GM15510 (cell line): ENCODE results near the gene STMN1.

Experiments used
- POLR2A ChIP-seq: IDR thresholded peaks from 3 replicates; pipeline ENCODE4 v1.6.1; 2011; ENCODE audit warnings: borderline replicate concordance; ENCODE audit not compliant: insufficient read length; ENCODE audit errors: extremely low read depth

STMN1 gene

DNA sequence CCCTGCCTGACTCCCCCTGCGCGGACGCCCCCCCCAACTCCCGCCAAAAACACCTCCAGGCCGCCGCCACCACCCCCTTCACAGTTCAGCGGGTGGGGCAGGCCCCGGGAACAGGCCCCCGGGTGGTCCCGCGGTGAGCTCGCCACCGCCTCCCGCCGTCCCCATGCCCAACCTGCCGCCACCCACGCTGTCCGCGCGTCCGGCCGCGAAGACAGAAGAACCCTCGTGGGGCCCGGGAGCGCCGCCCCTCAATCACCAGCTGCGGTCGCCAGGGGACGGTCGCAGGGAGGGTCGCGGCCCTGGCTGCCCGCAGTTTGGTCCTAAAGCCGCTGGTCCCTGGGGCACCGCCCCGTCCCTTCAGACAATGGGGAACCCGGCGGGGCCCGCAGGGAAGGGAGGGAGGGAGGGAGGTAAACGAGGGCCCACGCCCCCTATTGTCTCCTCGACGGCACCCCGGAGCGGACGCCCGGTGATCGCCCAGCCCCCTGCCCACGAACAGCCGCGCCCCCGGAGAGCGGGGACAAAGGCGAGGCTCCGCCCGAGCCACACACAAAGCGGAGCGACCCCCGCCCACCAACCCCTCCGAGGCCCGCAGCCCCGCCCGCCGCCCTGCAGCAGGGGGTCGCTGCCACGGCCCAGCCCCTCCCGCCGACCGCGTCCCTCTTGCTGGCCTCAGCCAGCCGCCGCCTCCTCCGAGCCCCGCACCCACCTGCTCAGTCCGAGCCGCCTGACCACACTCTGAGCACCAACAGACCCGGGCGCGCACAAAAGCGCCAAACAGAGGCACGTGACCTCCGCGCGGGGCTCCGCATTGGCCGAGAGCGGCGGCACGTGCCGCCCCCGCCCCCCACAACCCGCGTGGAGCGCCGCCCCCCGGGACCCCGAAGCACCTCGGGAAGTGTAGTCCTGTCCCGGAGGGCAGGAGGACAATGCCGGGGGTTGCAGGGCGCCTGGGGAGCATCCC is at the start of gene STMN1:
TSS of gene STMN1 (minus strand) at position 740 of the 964 bp plus-strand sequence. CDS start 1,743 bp downstream, outside the sequence.
- peak; percentile 98 for TF ChIP-seq POLR2A

DNA sequence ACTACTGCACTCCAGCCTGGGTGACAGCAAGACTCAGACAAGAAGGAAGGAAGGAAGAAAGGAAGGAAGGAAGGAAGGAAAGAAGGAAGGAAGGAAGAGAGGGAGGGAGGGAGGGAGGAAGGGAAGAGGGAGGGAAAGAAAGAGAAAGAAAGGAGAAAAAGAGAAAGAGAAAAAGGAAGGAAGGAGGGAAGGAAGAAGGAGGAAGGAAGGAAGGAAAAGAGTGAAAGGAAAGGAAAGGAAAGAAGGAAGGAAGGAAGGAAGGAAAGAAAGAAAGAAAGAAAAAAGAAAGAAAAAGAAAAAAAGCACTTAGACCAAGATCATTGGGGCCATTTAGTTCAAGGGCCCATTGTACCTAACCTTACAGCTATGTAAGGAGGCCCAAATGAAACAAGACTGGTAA is 49.3 kb upstream of the STMN1 start:
- TF ChIP-seq POLR2A, result no peak

DNA sequence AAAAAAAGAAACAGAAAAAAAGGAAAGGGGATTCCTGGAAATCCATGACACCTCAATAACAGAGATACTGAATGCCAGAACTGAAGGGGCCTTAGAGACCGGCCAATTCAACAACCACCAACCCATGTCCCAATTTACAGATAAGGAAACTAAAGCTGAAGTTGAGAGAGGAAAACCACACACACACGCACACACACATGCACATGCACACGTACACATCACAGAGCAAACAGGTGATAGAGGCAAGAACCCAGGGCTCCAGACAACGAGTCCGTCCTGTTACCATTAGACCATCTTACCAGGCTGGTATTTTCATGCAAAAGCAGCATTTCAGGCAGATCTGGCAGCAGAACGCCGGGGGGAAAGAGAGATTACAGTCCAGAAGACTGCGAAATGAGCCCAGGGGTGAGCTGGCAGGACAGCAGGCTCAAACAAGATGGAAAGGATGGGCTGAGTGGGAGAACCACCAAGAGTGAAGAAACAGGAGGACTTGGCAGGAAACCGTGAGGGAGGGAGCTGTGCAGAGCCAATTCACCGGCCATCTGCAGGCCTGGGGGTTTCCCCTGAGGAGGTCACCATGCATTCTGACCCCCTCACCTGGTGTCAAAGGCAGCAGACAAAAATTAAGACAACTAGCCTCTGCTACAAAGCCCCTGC is 48.2 kb upstream of the STMN1 start:
- no peak for TF ChIP-seq POLR2A

DNA sequence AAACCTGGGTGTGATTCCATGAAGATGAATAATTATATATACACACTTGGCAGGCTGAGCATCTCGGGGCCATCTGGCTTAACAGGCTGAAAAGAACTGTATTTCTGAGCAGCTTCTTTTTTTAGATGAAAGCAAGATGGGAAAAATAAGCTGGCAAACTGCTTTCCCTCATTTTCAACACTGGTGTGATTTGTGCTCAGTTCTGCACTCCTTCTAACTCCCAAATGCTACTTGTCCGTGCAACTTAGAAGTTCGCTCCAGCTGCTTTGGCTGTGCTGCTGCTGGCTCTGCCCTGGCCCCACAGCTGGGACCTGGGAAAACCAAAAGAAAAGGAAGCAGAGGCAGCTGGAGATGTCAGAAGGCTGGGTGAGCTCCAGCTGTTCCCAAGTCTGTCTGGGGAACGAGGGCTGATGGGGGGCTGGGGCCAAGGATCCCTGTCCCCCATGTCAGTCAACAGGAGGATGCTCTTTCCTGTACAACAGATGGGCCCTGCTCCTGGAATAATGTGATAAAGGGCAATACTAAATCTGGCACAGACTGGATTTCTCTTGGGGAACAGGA is 46.7 kb upstream of the STMN1 start:
- TF ChIP-seq POLR2A, result no peak

- TF ChIP-seq POLR2A, result no peak
These were observed 42.4 kb upstream of the STMN1 start for GRCh38 chr1:25948641-25949040.

GRCh38 chr1:25947027-25947426 is 40.8 kb upstream of the STMN1 start:
- no peak for TF ChIP-seq POLR2A

DNA sequence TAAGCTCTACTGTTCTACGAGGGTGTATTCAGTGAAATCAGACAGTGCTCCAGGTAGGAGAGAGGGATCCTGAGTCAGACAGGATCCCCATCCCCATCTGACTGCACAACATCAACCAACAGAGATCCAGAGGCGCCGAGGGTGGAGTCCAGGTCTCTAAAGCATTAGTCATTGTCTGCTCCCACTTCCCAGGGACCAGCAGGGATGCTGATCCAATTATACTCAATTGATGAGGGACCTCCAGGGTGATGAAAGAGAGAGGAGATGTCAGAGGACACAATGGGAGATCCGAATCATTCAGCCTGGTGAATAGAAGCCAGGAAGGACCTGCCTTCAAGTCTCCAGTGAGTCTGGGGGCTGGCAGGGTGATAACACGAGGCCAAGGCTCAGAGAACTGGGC is 39.5 kb upstream of the STMN1 start:
- no peak for TF ChIP-seq POLR2A

- no peak for TF ChIP-seq POLR2A
These were observed 38.8 kb upstream of the STMN1 start for GRCh38 chr1:25944986-25945385.

DNA sequence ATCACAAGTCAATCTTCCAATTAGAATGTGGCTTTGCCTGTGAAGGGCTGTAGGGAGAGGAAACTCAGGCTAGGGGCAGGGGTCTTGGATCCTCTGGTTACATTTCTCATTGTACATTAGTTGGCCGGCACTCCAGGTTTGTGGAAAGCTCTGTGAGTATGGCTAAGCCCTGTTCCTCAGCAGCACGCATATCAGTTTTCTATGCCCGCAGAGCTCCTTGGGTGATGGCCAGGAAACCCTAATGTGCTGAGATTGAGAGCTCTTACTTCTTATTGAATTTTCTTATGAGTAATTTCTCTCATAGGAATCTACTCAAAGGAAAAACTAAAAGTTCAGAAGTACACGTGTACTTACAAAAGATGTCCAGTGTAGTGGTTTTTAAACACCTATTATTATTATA is 30.7 kb upstream of the STMN1 start:
- no peak for TF ChIP-seq POLR2A

GRCh38 chr1:25933479-25934365 is 27.5 kb upstream of the STMN1 start:
- no peak for TF ChIP-seq POLR2A

DNA sequence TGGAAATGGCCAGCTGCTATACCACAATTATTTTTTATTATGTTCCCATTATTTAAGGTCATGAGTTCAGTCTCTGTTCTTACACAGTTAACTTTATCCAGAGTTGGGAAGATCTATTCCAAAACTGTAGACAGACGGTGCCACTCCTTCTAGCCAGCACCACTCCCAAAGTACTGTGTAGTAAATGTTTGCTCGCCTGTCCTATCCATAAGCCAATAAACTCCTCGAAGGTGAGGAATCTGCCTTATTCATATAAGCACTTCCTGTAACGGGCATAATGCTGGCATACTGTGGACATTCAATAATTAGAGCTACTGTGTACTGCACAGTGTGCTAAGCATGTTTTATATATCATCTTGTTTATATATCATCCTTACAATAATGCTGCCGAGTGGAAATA is 26.1 kb upstream of the STMN1 start:
- TF ChIP-seq POLR2A, result no peak

- no peak for TF ChIP-seq POLR2A
These were observed 22.8 kb upstream of the STMN1 start for GRCh38 chr1:25929016-25929415.

GRCh38 chr1:25927521-25928265 is 21.5 kb upstream of the STMN1 start:
- no peak for TF ChIP-seq POLR2A

DNA sequence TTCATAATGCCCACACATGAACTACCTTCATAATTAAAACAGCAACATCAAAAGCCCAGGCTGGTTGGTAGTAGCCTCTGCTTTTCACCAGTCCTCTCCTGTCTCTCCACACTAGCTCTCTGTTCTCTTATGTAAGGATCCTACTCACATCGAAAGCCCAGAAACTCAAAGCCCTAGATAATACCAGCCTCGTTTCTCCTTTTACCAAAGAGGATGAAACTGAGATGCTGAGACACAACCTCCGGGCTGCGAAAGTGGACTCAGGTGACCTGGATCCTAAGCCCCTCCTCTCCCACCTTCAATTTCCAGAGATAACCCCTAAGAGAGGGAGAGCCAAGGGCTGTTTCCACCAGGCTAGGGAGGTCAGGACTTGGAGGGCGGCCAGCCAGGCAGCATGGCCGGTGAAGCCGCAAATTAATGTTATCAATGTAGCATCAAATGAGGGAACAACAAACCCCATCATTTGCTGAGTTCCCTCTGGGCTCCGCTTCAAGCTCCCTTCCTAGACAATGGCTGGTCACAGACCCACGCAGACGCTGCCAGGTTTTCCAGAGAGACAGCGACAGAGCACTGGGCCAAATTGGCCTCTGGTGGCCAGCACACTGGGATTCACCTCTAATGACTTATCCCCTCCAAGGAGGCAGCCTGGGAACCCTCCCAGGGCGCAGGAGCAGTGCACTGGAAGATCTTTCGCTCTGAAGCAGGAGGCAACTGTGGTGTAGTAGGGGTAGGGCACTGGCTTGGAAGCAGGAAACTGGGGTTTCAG is 20.7 kb upstream of the STMN1 start:
- no peak for TF ChIP-seq POLR2A

DNA sequence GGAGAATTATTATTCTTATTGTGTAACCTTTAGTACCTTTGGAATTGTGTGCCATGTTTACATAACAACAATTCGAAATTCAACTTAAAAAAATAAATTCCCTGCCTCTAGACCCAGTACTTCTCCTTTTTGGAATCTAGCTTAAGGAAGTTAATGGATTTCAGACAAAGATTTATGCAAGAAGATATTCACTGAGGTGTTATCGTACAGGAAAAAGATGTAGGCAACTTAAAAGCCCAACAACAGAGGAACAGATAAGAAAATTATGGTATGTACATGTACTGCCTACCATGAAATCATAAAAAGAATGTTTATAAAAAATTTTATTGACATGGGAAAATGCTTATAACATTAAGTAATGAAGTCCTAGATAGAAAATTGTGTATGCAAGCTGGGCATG is 18.2 kb upstream of the STMN1 start:
- no peak for TF ChIP-seq POLR2A
